ENCODE data around the gene ADAMTSL4. TPM values are rescaled to one million over a fixed set of nuclear protein-coding genes. Genes with fewer than 3 reads are reported as not detected.

ADAMTSL4 gene
- total and polyA plus RNA-seq, 2 donors (not counting 3 experiments of a cell fraction or from before 2014, with no cell fraction given) = 0.73 to 1.0 TPM

DNA sequence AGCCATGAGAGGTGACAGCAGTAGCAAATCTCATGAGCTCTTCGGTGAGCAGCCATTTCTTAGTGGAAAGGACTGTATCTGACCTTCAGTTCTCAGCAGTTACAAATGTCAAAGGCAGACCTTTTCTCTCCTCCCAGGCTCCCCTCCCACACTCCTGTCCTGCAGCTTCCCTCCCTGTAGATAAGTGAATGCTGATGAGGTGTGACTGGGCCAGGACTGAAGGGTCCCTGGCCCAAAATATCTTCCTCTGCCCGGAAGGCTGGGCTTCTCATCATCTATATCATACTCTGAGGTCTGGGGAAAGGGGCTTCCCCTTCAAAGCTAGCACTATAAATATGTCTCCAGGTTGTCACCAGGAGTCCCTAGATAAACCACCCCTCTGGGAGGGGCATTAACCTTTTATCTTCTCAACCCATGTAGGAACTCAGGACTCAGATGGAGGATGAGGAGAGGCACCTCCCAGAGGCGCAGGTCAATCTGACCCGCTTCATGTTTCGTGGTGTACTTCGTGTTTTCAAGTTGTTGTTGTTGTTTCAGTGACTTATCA, 3.6 kb upstream of the ADAMTSL4 start:
- CTCF ChIA-PET = interaction anchor here (1.3 to 6.7 kb wide), 3 partner anchors 14 to 268 kb away, joined by 4 to 55 read pairs (median 4); partner anchors contain the start of gene FALEC
- TF ChIP-seq EZH2 (IDR thresholded peaks at IDR 0.05; ENCODE audit: borderline replicate concordance, low read depth, low read length, severe bottlenecking) = no peak
- TF ChIP-seq, protein P1, sequence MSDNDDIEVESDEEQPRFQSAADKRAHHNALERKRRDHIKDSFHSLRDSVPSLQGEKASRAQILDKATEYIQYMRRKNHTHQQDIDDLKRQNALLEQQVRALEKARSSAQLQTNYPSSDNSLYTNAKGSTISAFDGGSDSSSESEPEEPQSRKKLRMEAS (IDR thresholded peaks at IDR 0.05; ENCODE audit: insufficient read depth, insufficient read length) = no peak
- no peak for TF ChIP-seq POLR2A (IDR thresholded peaks at IDR 0.05; ENCODE audit: low read depth, low read length)
- TF ChIP-seq, protein P2, sequence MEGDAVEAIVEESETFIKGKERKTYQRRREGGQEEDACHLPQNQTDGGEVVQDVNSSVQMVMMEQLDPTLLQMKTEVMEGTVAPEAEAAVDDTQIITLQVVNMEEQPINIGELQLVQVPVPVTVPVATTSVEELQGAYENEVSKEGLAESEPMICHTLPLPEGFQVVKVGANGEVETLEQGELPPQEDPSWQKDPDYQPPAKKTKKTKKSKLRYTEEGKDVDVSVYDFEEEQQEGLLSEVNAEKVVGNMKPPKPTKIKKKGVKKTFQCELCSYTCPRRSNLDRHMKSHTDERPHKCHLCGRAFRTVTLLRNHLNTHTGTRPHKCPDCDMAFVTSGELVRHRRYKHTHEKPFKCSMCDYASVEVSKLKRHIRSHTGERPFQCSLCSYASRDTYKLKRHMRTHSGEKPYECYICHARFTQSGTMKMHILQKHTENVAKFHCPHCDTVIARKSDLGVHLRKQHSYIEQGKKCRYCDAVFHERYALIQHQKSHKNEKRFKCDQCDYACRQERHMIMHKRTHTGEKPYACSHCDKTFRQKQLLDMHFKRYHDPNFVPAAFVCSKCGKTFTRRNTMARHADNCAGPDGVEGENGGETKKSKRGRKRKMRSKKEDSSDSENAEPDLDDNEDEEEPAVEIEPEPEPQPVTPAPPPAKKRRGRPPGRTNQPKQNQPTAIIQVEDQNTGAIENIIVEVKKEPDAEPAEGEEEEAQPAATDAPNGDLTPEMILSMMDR (IDR thresholded peaks at IDR 0.05; ENCODE audit: extremely low read depth in 1 of 2, insufficient read depth in 1 of 2, low read depth in 1 of 2, low read length in 2 of 2) = no peak
- TF ChIP-seq FOS (IDR thresholded peaks at IDR 0.05; ENCODE audit: borderline replicate concordance, insufficient read depth, low read length) = no peak
- TF ChIP-seq POLR2AphosphoS5 (IDR thresholded peaks at IDR 0.05; ENCODE audit: insufficient read depth, low read depth, low read length) = no peak
- TF ChIP-seq GATA2 (IDR thresholded peaks at IDR 0.05; ENCODE audit: insufficient read depth, insufficient read length, low read depth, low read length) = no peak
- TF ChIP-seq MYC (IDR thresholded peaks at IDR 0.05; ENCODE audit: low read depth, low read length) = no peak
- TF ChIP-seq JUN (IDR thresholded peaks at IDR 0.05; ENCODE audit: borderline replicate concordance, insufficient read depth, insufficient read length, low read depth) = no peak
- no TSS peak for BruUV-seq (replicated peaks)
- intact Hi-C loops (cut with micrococcal nuclease) (loop anchor here (5.0 kb wide), 1 partner anchor 83 kb away; no protein-coding TSS in a partner anchor), dilution Hi-C loops (cut with MboI; ENCODE audit: extremely low pct_ligation_motif_present, low sequenced_read_pairs) (no loop called here)
- Histone ChIP-seq H3K27me3 (ENCODE audit: control insufficient read depth in 2 of 2, insufficient read depth in 2 of 2, low read length in 2 of 2) (peaks cover 2 to 3% of the 10 kb centered on the region in 2 experiments), H4K20me1 (replicated peaks; ENCODE audit: control insufficient read depth, extremely low read depth, insufficient read depth, low read length) (no peaks in the 10 kb centered on the region), H3K79me2 (ENCODE audit: control insufficient read depth, insufficient read depth, low read length) (no peaks in the 10 kb centered on the region), H3K9me1 (replicated peaks; ENCODE audit: control insufficient read depth, extremely low read depth, insufficient read depth, low read length) (no peaks in the 10 kb centered on the region), H3K4me3 (replicated peaks in 1 of 3; ENCODE audit: insufficient read depth in 1 of 3, low read depth in 1 of 3, low read length in 3 of 3) (no peak overlapping the region), H3K9me3 (replicated peaks; ENCODE audit: control insufficient read depth, insufficient read depth, low read length) (no peaks in the 10 kb centered on the region), H3K36me3 (ENCODE audit: control insufficient read depth in 2 of 2, extremely low read depth in 1 of 2, insufficient read depth in 2 of 2, low read length in 2 of 2) (no peaks in the 10 kb centered on the region), H3K4me2 (ENCODE audit: insufficient read depth, low read length) (no peak overlapping the region), H3K27ac (ENCODE audit: insufficient read depth, low read depth, low read length) (no peak overlapping the region), H2AFZ (ENCODE audit: low read depth, low read length) (no peak overlapping the region), H3K9ac (replicated peaks; ENCODE audit: extremely low read depth, insufficient read depth, low read length) (no peak overlapping the region), H3K4me1 (ENCODE audit: control insufficient read depth, extremely low read depth, insufficient read depth, low read length) (peaks cover 7% of the 10 kb centered on the region)
- no peak for FAIRE-seq
- POLR2A ChIA-PET = no interaction called here
- DNase-seq (ENCODE audit: low read depth, low spot score) = no peak
